ENCODE data around the gene UBTF. TPM values are rescaled to one million over a fixed set of nuclear protein-coding genes. Genes with fewer than 3 reads are reported as not detected.

UBTF gene
- total and polyA plus RNA-seq, 2 of the 4 experiments (the other 2 are of a cell fraction) = 29.7 to 42.1 TPM

DNA sequence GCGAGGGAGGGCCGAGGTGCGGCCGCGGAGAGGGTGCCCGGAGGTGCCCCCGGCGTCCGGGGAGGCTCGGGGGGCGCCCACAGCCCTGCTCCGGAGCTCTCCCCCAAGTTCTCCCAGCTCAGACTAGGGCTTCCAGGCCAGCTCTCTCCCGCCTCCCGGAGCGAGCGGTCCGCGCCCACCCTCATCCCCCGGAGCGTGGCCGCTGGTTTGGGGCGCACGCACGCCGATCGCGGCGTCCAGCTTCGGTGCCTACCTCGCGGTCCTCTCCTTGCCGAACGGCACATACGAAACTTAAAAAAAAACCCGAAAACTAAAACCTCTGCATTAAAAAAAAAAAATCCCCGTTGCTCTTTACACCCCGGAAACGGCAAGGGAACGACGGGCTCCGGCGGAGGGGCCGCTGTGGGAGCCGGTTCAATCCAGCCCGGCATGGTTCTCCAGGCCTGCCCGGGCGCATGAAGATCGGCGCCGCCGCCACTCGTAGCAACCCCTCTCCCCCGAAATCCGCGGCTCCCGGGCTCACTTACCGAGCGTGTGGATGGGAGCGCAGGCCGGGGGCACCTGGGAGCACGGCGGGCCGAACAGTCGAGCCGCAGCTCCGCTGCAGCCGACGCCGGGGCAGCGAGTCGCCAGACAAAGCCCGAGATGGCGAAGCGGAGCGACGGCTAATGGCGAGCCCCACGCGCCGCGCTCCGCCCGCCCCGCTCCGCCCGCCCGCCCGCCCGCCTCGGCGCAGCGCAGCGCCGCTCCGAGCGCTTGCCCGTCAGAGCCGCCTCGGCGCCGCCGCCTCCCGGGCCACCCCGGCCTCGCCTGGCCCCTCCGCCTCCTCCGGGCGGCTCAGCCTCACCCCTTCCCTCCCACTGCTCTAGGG, 973 bp upstream of the UBTF start:
- Histone ChIP-seq H3K56ac (ENCODE audit: extremely low read depth, insufficient read depth, low read length) (peak overlapping the region; percentile 69), H3K23ac (ENCODE audit: low read depth, low read length) (peak overlapping the region; percentile 64; the same call in 1 of the 2 replicates), H4K20me1 (ENCODE audit: insufficient read depth, low read length) (peaks cover 22% of the 10 kb centered on the region), H3K4me2 (ENCODE audit: low read depth, low read length) (peak overlapping the region; percentile 97), H3K27ac (ENCODE audit: insufficient read depth, low read length) (peak overlapping the region; percentile 92), H3K14ac (replicated peaks; ENCODE audit: low read depth, low read length) (peak overlapping the region; percentile 68), H2BK15ac (ENCODE audit: low read depth, low read length) (no peak overlapping the region), H4K5ac (ENCODE audit: low read depth, low read length) (no peak overlapping the region), H3K4me1 (ENCODE audit: control insufficient read depth, insufficient read depth, low read length) (peaks cover 15% of the 10 kb centered on the region), H2AK9ac (replicated peaks; ENCODE audit: low read depth, low read length, poor library complexity) (peak overlapping the region; percentile 92), H3K9ac (ENCODE audit: low read depth, low read length) (peak overlapping the region; percentile 92), H3K9me3 (ENCODE audit: control insufficient read depth, insufficient read depth, low read length) (no peaks in the 10 kb centered on the region), H3K9me1 (ENCODE audit: insufficient read depth, low read length) (peaks cover 20% of the 10 kb centered on the region), H2AK5ac (ENCODE audit: low read depth, low read length) (peak overlapping the region; percentile 93), H4K91ac (ENCODE audit: insufficient read depth, low read depth, low read length) (peak overlapping the region; percentile 21), H3K27me3 (ENCODE audit: control insufficient read depth, insufficient read depth, low read length) (no peaks in the 10 kb centered on the region), H4K8ac (ENCODE audit: low read depth in 2 of 2, low read length in 2 of 2) (peak overlapping the region in 1 of 2 experiments; percentile 49; a peak in 1 of 4 replicates), H2BK20ac (ENCODE audit: low read depth, low read length) (no peak overlapping the region), H3K36me3 (ENCODE audit: control insufficient read depth, insufficient read depth, low read length) (peaks cover 15% of the 10 kb centered on the region), H2BK5ac (ENCODE audit: low read depth, low read length, poor library complexity, severe bottlenecking) (peak overlapping the region; percentile 86), H2BK120ac (ENCODE audit: low read depth, low read length) (peak overlapping the region; percentile 52), H3K79me1 (ENCODE audit: low read depth in 1 of 2, low read length in 2 of 2) (peaks cover 25 to 52% of the 10 kb centered on the region in 2 experiments), H3K4ac (ENCODE audit: low read depth, low read length) (peak overlapping the region; percentile 72), H3K18ac (ENCODE audit: low read depth, low read length) (peak overlapping the region; percentile 61; the same call in 1 of the 2 replicates), H2AFZ (replicated peaks; ENCODE audit: low read length, poor library complexity) (peak overlapping the region; percentile 93), H3K4me3 (ENCODE audit: insufficient read depth, low read depth, low read length) (peak overlapping the region; percentile 93)
- CTCF ChIA-PET = interaction anchor here (0.8 to 1.4 kb wide), 3 partner anchors 10 to 139 kb away, joined by 3 to 7 read pairs (median 5); no protein-coding TSS in a partner anchor
- TF ChIP-seq CHD1 (IDR thresholded peaks at IDR 0.05; ENCODE audit: low read depth, low read length) = 0 out of 2 replicates have a peak, but pooled peaks have one; percentile 54
- TF ChIP-seq MXI1 (IDR thresholded peaks at IDR 0.05; ENCODE audit: borderline replicate concordance, low read depth, low read length) = peak; percentile 27; the same call in 1 of the 2 replicates
- TF ChIP-seq, protein P1, sequence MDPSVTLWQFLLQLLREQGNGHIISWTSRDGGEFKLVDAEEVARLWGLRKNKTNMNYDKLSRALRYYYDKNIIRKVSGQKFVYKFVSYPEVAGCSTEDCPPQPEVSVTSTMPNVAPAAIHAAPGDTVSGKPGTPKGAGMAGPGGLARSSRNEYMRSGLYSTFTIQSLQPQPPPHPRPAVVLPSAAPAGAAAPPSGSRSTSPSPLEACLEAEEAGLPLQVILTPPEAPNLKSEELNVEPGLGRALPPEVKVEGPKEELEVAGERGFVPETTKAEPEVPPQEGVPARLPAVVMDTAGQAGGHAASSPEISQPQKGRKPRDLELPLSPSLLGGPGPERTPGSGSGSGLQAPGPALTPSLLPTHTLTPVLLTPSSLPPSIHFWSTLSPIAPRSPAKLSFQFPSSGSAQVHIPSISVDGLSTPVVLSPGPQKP (IDR thresholded peaks at IDR 0.05; ENCODE audit: borderline replicate concordance, low read depth, low read length) = no peak
- POLR2A ChIA-PET (ENCODE audit: unreplicated experiment) = interaction anchor here (0.5 to 1.5 kb wide), 7 partner anchors 9 to 512 kb away, joined by 3 to 8 read pairs (median 4); no protein-coding TSS in a partner anchor
- intact Hi-C loops (cut with micrococcal nuclease) = loop anchor here (5.0 kb wide), 2 partner anchors 87 to 417 kb away; partner anchors contain the start of gene RUNDC3A
- ATAC-seq (ENCODE audit: low read depth) (peak; percentile 10), DNase-seq (peak; percentile 44)
- in situ Hi-C loops (cut with MboI; ENCODE audit: low sequenced_read_pairs) = loop anchor here (5.0 to 25.0 kb wide), 3 partner anchors 107 to 417 kb away; partner anchors contain the start of gene GPATCH8
- dilution Hi-C loops (cut with HindIII; ENCODE audit: low sequenced_read_pairs, unreplicated experiment) = no loop called here
- BruUV-seq (replicated peaks) = no TSS peak
- WGBS, 2 experiments (ENCODE audit: extremely low coverage in 2 of 2, insufficient read length in 1 of 2) = 0% methylated on average over 35 of the region's 108 CpGs; no CpG with 5 or more reads in 1 of the 2 experiments

Measured in IMR-90 (cell line).